HEK293 (cell line): ENCODE measurements around the gene DDC.

Experiments
- CTCF ChIA-PET: fragments of 350-600 bp; formaldehyde crosslinking; extraction: SDS; loops from one replicate; lab custom pipeline; 2021; ENCODE audit warnings: antibody characterized with exemption; lab: Yijun Ruan, JAX
- POLR2A ChIA-PET: fragments of 300-600 bp; formaldehyde crosslinking; extraction: SDS; loops from one replicate; lab custom pipeline; 2020; ENCODE audit warnings: antibody characterized with exemption, inconsistent platforms; lab: Yijun Ruan, JAX
- H3K27ac ChIP-seq: fragments of 200-500 bp; sonication (Bioruptor generic); 2 replicates; pipeline ENCODE4 v1.5.1; 2014; ENCODE audit warnings: low read depth, low read length, control low read depth, inconsistent platforms; ENCODE audit errors: extremely low read depth
- H3K36me3 ChIP-seq, 2 experiments: fragments of 200-500 bp in 1 of 2; sonication (Bioruptor generic) in 1 of 2; 1 replicate in 1 of 2; 2 replicates in 1 of 2; pipeline ENCODE4 v1.5.1; 2014 to 2017; ENCODE audit warnings: inconsistent platforms in 2 of 2, low read length in 2 of 2; ENCODE audit not compliant: control insufficient read depth in 2 of 2, insufficient read depth in 1 of 2
- H3K4me1 ChIP-seq: fragments of 200-500 bp; sonication (Bioruptor generic); 2 replicates; pipeline ENCODE4 v1.5.1; 2014; ENCODE audit warnings: mild to moderate bottlenecking, low read length, inconsistent platforms; ENCODE audit not compliant: control insufficient read depth, insufficient read depth
- H3K4me3 ChIP-seq: 2 replicates; pipeline ENCODE4 v1.5.1; 2011; ENCODE audit warnings: low read depth, mild to moderate bottlenecking, control low read depth, low read length, moderate library complexity
- H3K9me3 ChIP-seq: fragments of 200-500 bp; sonication (Bioruptor generic); 2 replicates; pipeline ENCODE4 v1.5.1; 2014; ENCODE audit warnings: low read depth, low read length, inconsistent platforms; ENCODE audit not compliant: control insufficient read depth, insufficient read depth
- HOXA7 ChIP-seq: sonication (generic); formaldehyde crosslinking; IDR thresholded peaks from 2 replicates; pipeline ENCODE4 v1.8.1; 2022; ENCODE audit warnings: missing genetic modification reagents, borderline replicate concordance
- KLF16 ChIP-seq: fragments of 450-650 bp; formaldehyde crosslinking; IDR thresholded peaks from 2 replicates; pipeline ENCODE4 v1.5.1; 2017; ENCODE audit warnings: missing biosample characterization, missing genetic modification characterization
- KLF7 ChIP-seq: fragments of 450-650 bp; formaldehyde crosslinking; IDR thresholded peaks from 2 replicates; pipeline ENCODE4 v1.5.1; 2016; ENCODE audit warnings: missing biosample characterization, missing genetic modification characterization, borderline replicate concordance
- ZBTB49 ChIP-seq: fragments of 450-650 bp; formaldehyde crosslinking; IDR thresholded peaks from 2 replicates; pipeline ENCODE4 v1.5.1; 2016; ENCODE audit warnings: missing biosample characterization, missing genetic modification characterization, low read depth
- ZBTB7A ChIP-seq: fragments of 450-650 bp; formaldehyde crosslinking; IDR thresholded peaks from 2 replicates; pipeline ENCODE4 v1.5.1; 2016; ENCODE audit warnings: low read depth, missing biosample characterization, missing genetic modification characterization
- ZNF112 ChIP-seq: fragments of 450-650 bp; formaldehyde crosslinking; IDR thresholded peaks from 2 replicates; pipeline ENCODE4 v1.5.0; 2017; ENCODE audit warnings: missing biosample characterization, missing genetic modification characterization
- ZNF114 ChIP-seq: fragments of 450-650 bp; formaldehyde crosslinking; IDR thresholded peaks from 2 replicates; pipeline ENCODE4 v1.5.0; 2017; ENCODE audit warnings: missing biosample characterization, missing genetic modification characterization
- ZNF16 ChIP-seq: fragments of 450-650 bp; formaldehyde crosslinking; IDR thresholded peaks from 2 replicates; pipeline ENCODE4 v1.5.1; 2016; ENCODE audit warnings: low read depth, missing biosample characterization, missing genetic modification characterization
- ZNF2 ChIP-seq: fragments of 450-650 bp; formaldehyde crosslinking; IDR thresholded peaks from 2 replicates; pipeline ENCODE4 v1.5.1; 2016; ENCODE audit warnings: missing biosample characterization, missing genetic modification characterization
- ZNF335 ChIP-seq: fragments of 450-650 bp; formaldehyde crosslinking; conservative IDR thresholded peaks from 2 replicates; pipeline ENCODE4 v1.5.1; 2016; ENCODE audit warnings: missing biosample characterization, missing genetic modification characterization
- ZNF48 ChIP-seq: fragments of 450-650 bp; formaldehyde crosslinking; IDR thresholded peaks from 2 replicates; pipeline ENCODE4 v1.5.1; 2016; ENCODE audit warnings: missing biosample characterization, missing genetic modification characterization
- ZNF555 ChIP-seq: fragments of 450-650 bp; formaldehyde crosslinking; conservative IDR thresholded peaks from 2 replicates; pipeline ENCODE4 v1.5.1; 2017; ENCODE audit warnings: missing biosample characterization, mild to moderate bottlenecking, missing genetic modification characterization, inconsistent platforms
- ZNF785 ChIP-seq: fragments of 450-650 bp; formaldehyde crosslinking; IDR thresholded peaks from 2 replicates; pipeline ENCODE4 v1.5.1; 2016; ENCODE audit warnings: missing biosample characterization, missing genetic modification characterization
- TF ChIP-seq, protein P1 (sequence below): fragments of 450-650 bp; formaldehyde crosslinking; IDR thresholded peaks from 2 replicates; pipeline ENCODE4 v1.5.1; 2016; ENCODE audit warnings: missing biosample characterization, missing genetic modification characterization
- TF ChIP-seq, protein P2 (sequence below): fragments of 450-650 bp; formaldehyde crosslinking; IDR thresholded peaks from 2 replicates; pipeline ENCODE4 v1.5.1; 2016; ENCODE audit warnings: missing biosample characterization, missing genetic modification characterization

DDC gene

GRCh38 chr7:50554431-50555322, 10.5 kb downstream of the DDC start:
- TF ChIP-seq ZNF785 (no peak), ZBTB7A (tag by site-specific recombination) (no peak), HOXA7 (CRISPR knock-in tag) (no peak), KLF7 (tag by site-specific recombination) (no peak), ZNF335 (tag by site-specific recombination) (no peak)
- TF ChIP-seq, protein P1, sequence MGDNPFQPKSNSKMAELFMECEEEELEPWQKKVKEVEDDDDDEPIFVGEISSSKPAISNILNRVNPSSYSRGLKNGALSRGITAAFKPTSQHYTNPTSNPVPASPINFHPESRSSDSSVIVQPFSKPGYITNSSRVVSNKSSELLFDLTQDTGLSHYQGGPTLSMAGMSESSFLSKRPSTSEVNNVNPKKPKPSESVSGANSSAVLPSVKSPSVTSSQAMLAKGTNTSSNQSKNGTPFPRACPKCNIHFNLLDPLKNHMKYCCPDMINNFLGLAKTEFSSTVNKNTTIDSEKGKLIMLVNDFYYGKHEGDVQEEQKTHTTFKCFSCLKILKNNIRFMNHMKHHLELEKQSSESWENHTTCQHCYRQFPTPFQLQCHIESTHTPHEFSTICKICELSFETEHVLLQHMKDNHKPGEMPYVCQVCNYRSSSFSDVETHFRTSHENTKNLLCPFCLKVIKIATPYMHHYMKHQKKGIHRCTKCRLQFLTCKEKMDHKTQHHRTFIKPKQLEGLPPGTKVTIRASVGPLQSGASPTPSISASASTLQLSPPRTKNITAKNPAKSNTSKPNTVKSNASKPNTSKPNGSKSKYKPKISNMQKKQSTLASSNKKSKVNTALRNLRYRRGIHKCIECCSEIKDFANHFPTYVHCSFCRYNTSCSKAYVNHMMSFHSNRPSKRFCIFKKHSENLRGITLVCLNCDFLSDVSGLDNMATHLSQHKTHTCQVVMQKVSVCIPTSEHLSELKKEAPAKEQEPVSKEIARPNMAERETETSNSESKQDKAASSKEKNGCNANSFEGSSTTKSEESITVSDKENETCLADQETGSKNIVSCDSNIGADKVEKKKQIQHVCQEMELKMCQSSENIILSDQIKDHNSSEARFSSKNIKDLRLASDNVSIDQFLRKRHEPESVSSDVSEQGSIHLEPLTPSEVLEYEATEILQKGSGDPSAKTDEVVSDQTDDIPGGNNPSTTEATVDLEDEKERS (tag by site-specific recombination) = no peak

DNA sequence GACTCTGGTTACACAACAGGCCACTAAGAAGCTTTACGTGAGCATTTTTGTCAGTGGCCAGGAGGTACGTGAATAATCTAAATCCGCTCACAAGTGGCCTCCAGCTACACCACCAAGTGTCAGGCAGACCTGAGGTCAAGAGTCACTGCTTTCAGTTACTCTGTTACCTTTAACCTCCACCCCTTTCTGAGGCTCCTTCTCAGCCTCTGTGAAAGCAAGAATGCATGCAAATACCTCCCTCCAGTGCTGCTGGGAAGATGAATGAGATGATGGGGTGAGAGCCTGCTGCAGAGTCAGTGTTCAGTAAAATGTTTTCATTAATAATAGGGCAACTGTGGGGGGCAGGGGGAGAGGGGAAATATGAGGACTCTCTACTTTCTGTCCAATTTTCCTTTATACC, 11.2 kb downstream of the DDC start:
- no peak overlapping the region for H3K27ac ChIP-seq
- ChIA-PET CTCF (no interaction called here), POLR2A (no interaction called here)
- H3K4me3 ChIP-seq = no peak overlapping the region
- H3K4me1 ChIP-seq = no peaks in the 10 kb centered on the region
- no peaks in the 10 kb centered on the region for H3K9me3 ChIP-seq
- no peaks in the 10 kb centered on the region for H3K36me3 ChIP-seq
- TF ChIP-seq ZNF555 = no peak
- TF ChIP-seq, protein P2, sequence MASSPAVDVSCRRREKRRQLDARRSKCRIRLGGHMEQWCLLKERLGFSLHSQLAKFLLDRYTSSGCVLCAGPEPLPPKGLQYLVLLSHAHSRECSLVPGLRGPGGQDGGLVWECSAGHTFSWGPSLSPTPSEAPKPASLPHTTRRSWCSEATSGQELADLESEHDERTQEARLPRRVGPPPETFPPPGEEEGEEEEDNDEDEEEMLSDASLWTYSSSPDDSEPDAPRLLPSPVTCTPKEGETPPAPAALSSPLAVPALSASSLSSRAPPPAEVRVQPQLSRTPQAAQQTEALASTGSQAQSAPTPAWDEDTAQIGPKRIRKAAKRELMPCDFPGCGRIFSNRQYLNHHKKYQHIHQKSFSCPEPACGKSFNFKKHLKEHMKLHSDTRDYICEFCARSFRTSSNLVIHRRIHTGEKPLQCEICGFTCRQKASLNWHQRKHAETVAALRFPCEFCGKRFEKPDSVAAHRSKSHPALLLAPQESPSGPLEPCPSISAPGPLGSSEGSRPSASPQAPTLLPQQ (tag by site-specific recombination) = no peak
- TF ChIP-seq, protein P1 (tag by site-specific recombination) = no peak
- TF ChIP-seq ZNF2 (tag by site-specific recombination) = no peak
- TF ChIP-seq KLF16 (tag by site-specific recombination) = no peak
- no peak for TF ChIP-seq ZBTB49 (tag by site-specific recombination)
- TF ChIP-seq ZNF112 (tag by site-specific recombination) = no peak
- no peak for TF ChIP-seq ZNF48 (tag by site-specific recombination)
- TF ChIP-seq ZNF114 (tag by site-specific recombination) = no peak
- TF ChIP-seq ZNF16 = no peak
- TF ChIP-seq, all 188 proteins: peak for 0

More at GRCh38 chr7:50554431-50555322, 10.5 kb downstream of the DDC start:
- no peak overlapping the region for H3K4me3 ChIP-seq
- H3K9me3 ChIP-seq = no peaks in the 10 kb centered on the region
- H3K27ac ChIP-seq = no peak overlapping the region
- no peaks in the 10 kb centered on the region for H3K4me1 ChIP-seq
- POLR2A ChIA-PET = no interaction called here
- no peaks in the 10 kb centered on the region for H3K36me3 ChIP-seq
- CTCF ChIA-PET = no interaction called here
